Neural cell (in vitro differentiated cells): ENCODE results near the gene CARD9. TPM values are rescaled to one million over a fixed set of nuclear protein-coding genes. Genes with fewer than 3 reads are reported as not detected.

Source experiments
- H2AFZ ChIP-seq: fragments of 200-600, 300-800 bp; sonication (generic), shearing (Covaris generic); 2 replicates; pipeline ENCODE4 v1.6.0; 2014; ENCODE audit warnings: low read depth, mild to moderate bottlenecking, antibody characterized with exemption, low read length, moderate library complexity
- H3F3A ChIP-seq: fragments of 200-600 bp; shearing (Covaris generic); 2 replicates; pipeline ENCODE4 v1.6.1; 2016; ENCODE audit warnings: mild to moderate bottlenecking, moderate library complexity, mixed read lengths, antibody characterized with exemption, low read length; ENCODE audit not compliant: insufficient read depth, poor library complexity, severe bottlenecking
- H3K27ac ChIP-seq: fragments of 200-600, 300-800 bp; sonication (generic), shearing (Covaris generic); 2 replicates; pipeline ENCODE4 v1.5.1; 2014; ENCODE audit warnings: mild to moderate bottlenecking, low read length, moderate library complexity
- H3K27me3 ChIP-seq: fragments of 300-800, 200-600 bp; sonication (generic), shearing (Covaris generic); 2 replicates; pipeline ENCODE4 v1.6.0; 2014; ENCODE audit warnings: mild to moderate bottlenecking, low read depth, low read length, moderate library complexity; ENCODE audit not compliant: insufficient read depth
- H3K36me3 ChIP-seq: fragments of 300-800, 200-600 bp; sonication (generic), shearing (Covaris generic); 2 replicates; pipeline ENCODE4 v1.5.1; 2014; ENCODE audit warnings: mild to moderate bottlenecking, antibody characterized with exemption, low read length, moderate library complexity; ENCODE audit not compliant: insufficient read depth
- H3K4me2 ChIP-seq: fragments of 300-800, 200-600 bp; sonication (generic), shearing (Covaris generic); 2 replicates; pipeline ENCODE4 v1.6.0; 2014; ENCODE audit warnings: mild to moderate bottlenecking, low read length
- H3K4me3 ChIP-seq: fragments of 300-800, 200-600 bp; sonication (generic), shearing (Covaris generic); 2 replicates; pipeline ENCODE4 v1.5.1; 2014; ENCODE audit warnings: mild to moderate bottlenecking, low read length, moderate library complexity
- H3K79me2 ChIP-seq: fragments of 200-600 bp; shearing (Covaris generic); replicated peaks from 2 replicates; pipeline ENCODE4 v1.6.0; 2014; ENCODE audit warnings: mild to moderate bottlenecking, low read length, moderate library complexity; ENCODE audit not compliant: insufficient read depth
- H3K9ac ChIP-seq: fragments of 300-800, 200-600 bp; sonication (generic), shearing (Covaris generic); 2 replicates; pipeline ENCODE4 v1.6.1; 2016; ENCODE audit warnings: mild to moderate bottlenecking, low read length, mixed read lengths
- H3K9me2 ChIP-seq: fragments of 200-600 bp; shearing (Covaris generic); 2 replicates; pipeline ENCODE4 v1.6.1; 2016; ENCODE audit warnings: mild to moderate bottlenecking, low read length, mixed read lengths; ENCODE audit not compliant: insufficient read depth
- H3K9me3 ChIP-seq: fragments of 200-600, 300-800 bp; sonication (generic), shearing (Covaris generic); 2 replicates; pipeline ENCODE4 v1.6.1; 2016; ENCODE audit warnings: mild to moderate bottlenecking, mixed run types, low read length, moderate library complexity, mixed read lengths
- H4K20me1 ChIP-seq: fragments of 200-600 bp; shearing (Covaris generic); 2 replicates; pipeline ENCODE4 v1.6.1; 2016; ENCODE audit warnings: mild to moderate bottlenecking, mixed run types; ENCODE audit not compliant: insufficient read depth
- EP300 ChIP-seq: fragments of 450-650 bp; conservative IDR thresholded peaks from 2 replicates; pipeline ENCODE4 v1.6.1; 2014; ENCODE audit warnings: antibody characterized with exemption, mild to moderate bottlenecking, moderate library complexity; ENCODE audit not compliant: poor library complexity, severe bottlenecking
- EZH2 ChIP-seq: fragments of 200-600, 300-800 bp; shearing (Covaris generic), sonication (generic); IDR thresholded peaks from 2 replicates; pipeline ENCODE4 v1.6.1; 2014; ENCODE audit warnings: antibody characterized with exemption, low read length, borderline replicate concordance, mild to moderate bottlenecking; ENCODE audit not compliant: insufficient read depth, poor library complexity, severe bottlenecking
- MXI1 ChIP-seq: fragments of 450-650 bp; conservative IDR thresholded peaks from 2 replicates; pipeline ENCODE4 v1.6.1; 2014; ENCODE audit warnings: antibody characterized with exemption, mild to moderate bottlenecking; ENCODE audit not compliant: poor library complexity, severe bottlenecking
- POLR2AphosphoS5 ChIP-seq: IDR thresholded peaks from 2 replicates; pipeline ENCODE4 v1.6.1; 2012
- RAD21 ChIP-seq: fragments of 450-650 bp; conservative IDR thresholded peaks from 2 replicates; pipeline ENCODE4 v1.6.1; 2014; ENCODE audit warnings: antibody characterized with exemption, mild to moderate bottlenecking, moderate library complexity
- SMC3 ChIP-seq: fragments of 450-650 bp; conservative IDR thresholded peaks from 2 replicates; pipeline ENCODE4 v1.6.1; 2014; ENCODE audit warnings: antibody characterized with exemption, mild to moderate bottlenecking, moderate library complexity; ENCODE audit not compliant: poor library complexity
- TAF1 ChIP-seq: IDR thresholded peaks from 2 replicates; pipeline ENCODE4 v1.6.1; 2012; ENCODE audit warnings: low read depth
- polyA plus RNA-seq: library from polyadenylated mRNA; depleted of rRNA; stranded (reverse); fragments of >200 nt; gene quantifications from 2 replicates; pipeline ENCODE4 v1.2.3, GENCODE V29; 2014
- TF ChIP-seq, protein P1 (sequence below): fragments of 450-650 bp; IDR thresholded peaks from 2 replicates; pipeline ENCODE4 v1.5.1; 2014; ENCODE audit warnings: antibody characterized with exemption, mild to moderate bottlenecking, moderate library complexity; ENCODE audit not compliant: poor library complexity, severe bottlenecking
- TF ChIP-seq, protein P2 (sequence below): IDR thresholded peaks from 2 replicates; pipeline ENCODE4 v1.6.1; 2012; ENCODE audit warnings: borderline replicate concordance

Gene CARD9
- polyA plus RNA-seq, 1 donor from 2014 or later, result 0.77 TPM

DNA sequence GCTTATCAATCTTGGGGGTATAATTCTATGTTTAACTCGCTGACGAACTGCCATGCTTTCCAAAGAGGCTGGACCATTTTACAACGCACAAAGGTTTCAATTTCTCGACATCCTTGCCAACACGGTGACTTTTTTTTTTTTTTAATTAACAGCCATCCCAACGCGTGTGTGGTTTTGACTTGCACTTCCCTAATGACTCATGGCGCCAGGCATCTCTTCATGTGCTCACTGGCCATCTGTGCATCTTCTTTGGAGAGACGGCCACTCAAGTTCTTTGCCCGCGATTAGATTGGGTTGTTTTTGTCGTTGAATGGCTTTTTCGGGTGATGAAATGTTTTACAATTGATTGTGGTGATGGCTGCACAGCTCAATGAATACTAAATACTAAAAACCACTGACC is 12.5 kb upstream of the CARD9 start:
- H3K27ac ChIP-seq, result no peak overlapping the region
- no peaks in the 10 kb centered on the region for H3K27me3 ChIP-seq
- H4K20me1 ChIP-seq, result no peaks in the 10 kb centered on the region
- H3K4me3 ChIP-seq, result no peak overlapping the region
- no peak overlapping the region for H3K4me2 ChIP-seq
- H3K9me2 ChIP-seq, result no peaks in the 10 kb centered on the region
- H3K9me3 ChIP-seq, result no peaks in the 10 kb centered on the region
- H3K79me2 ChIP-seq, result no peaks in the 10 kb centered on the region
- H3F3A ChIP-seq, result no peaks in the 10 kb centered on the region
- TF ChIP-seq SMC3, result no peak
- TF ChIP-seq TAF1, result no peak
- TF ChIP-seq MXI1, result no peak
- TF ChIP-seq POLR2AphosphoS5, result no peak
- TF ChIP-seq, protein P1, sequence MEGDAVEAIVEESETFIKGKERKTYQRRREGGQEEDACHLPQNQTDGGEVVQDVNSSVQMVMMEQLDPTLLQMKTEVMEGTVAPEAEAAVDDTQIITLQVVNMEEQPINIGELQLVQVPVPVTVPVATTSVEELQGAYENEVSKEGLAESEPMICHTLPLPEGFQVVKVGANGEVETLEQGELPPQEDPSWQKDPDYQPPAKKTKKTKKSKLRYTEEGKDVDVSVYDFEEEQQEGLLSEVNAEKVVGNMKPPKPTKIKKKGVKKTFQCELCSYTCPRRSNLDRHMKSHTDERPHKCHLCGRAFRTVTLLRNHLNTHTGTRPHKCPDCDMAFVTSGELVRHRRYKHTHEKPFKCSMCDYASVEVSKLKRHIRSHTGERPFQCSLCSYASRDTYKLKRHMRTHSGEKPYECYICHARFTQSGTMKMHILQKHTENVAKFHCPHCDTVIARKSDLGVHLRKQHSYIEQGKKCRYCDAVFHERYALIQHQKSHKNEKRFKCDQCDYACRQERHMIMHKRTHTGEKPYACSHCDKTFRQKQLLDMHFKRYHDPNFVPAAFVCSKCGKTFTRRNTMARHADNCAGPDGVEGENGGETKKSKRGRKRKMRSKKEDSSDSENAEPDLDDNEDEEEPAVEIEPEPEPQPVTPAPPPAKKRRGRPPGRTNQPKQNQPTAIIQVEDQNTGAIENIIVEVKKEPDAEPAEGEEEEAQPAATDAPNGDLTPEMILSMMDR, result no peak
- TF ChIP-seq EP300, result no peak
- TF ChIP-seq EZH2, result no peak
- TF ChIP-seq RAD21, result no peak
- TF ChIP-seq, protein P2, sequence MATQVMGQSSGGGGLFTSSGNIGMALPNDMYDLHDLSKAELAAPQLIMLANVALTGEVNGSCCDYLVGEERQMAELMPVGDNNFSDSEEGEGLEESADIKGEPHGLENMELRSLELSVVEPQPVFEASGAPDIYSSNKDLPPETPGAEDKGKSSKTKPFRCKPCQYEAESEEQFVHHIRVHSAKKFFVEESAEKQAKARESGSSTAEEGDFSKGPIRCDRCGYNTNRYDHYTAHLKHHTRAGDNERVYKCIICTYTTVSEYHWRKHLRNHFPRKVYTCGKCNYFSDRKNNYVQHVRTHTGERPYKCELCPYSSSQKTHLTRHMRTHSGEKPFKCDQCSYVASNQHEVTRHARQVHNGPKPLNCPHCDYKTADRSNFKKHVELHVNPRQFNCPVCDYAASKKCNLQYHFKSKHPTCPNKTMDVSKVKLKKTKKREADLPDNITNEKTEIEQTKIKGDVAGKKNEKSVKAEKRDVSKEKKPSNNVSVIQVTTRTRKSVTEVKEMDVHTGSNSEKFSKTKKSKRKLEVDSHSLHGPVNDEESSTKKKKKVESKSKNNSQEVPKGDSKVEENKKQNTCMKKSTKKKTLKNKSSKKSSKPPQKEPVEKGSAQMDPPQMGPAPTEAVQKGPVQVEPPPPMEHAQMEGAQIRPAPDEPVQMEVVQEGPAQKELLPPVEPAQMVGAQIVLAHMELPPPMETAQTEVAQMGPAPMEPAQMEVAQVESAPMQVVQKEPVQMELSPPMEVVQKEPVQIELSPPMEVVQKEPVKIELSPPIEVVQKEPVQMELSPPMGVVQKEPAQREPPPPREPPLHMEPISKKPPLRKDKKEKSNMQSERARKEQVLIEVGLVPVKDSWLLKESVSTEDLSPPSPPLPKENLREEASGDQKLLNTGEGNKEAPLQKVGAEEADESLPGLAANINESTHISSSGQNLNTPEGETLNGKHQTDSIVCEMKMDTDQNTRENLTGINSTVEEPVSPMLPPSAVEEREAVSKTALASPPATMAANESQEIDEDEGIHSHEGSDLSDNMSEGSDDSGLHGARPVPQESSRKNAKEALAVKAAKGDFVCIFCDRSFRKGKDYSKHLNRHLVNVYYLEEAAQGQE, result no peak
- no peak overlapping the region for H2AFZ ChIP-seq
- H3K9ac ChIP-seq, result no peak overlapping the region
- no peaks in the 10 kb centered on the region for H3K36me3 ChIP-seq

DNA sequence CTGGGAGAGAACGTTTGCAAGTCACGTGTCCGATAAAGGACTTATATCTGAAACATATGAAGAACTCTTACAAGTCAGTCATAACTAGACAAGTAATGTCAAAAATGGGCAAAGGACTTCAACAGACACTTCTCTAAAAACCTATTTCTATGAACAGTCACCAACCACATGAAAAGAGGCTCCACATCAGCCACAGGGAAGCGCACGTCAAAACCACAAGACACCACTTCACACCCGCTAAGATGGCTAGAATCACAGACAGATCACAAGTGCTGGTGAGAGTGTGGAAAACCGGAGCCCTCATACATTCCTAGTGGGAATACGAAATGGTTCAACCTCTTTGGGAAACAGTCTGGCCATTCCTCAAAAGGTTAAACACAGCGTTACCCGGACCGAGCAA is 11.5 kb upstream of the CARD9 start:
- Histone ChIP-seq H3K27me3 (no peaks in the 10 kb centered on the region), H3K27ac (no peak overlapping the region), H3K9me3 (no peaks in the 10 kb centered on the region), H4K20me1 (no peaks in the 10 kb centered on the region), H3K79me2 (no peaks in the 10 kb centered on the region), H2AFZ (no peak overlapping the region), H3K4me3 (no peak overlapping the region), H3K9ac (no peak overlapping the region), H3K4me2 (no peak overlapping the region), H3K36me3 (no peaks in the 10 kb centered on the region), H3F3A (no peaks in the 10 kb centered on the region), H3K9me2 (no peaks in the 10 kb centered on the region)
- TF ChIP-seq SMC3, result no peak
- TF ChIP-seq, protein P2, result no peak
- TF ChIP-seq TAF1, result no peak
- no peak for TF ChIP-seq EP300
- TF ChIP-seq POLR2AphosphoS5, result no peak
- TF ChIP-seq, protein P1, result no peak
- no peak for TF ChIP-seq RAD21
- no peak for TF ChIP-seq EZH2
- TF ChIP-seq MXI1, result no peak
